HepG2 (cell line): Measurements from ENCODE around the gene EGLN2. TPM values are rescaled to one million over a fixed set of nuclear protein-coding genes. Genes with fewer than 3 reads are reported as not detected.

Experiments
- ASH2L ChIP-seq: fragments of 300-600, 200-600 bp; sonication (generic); IDR thresholded peaks from 2 replicates; pipeline ENCODE4 v1.7.0; 2017; ENCODE audit warnings: low read depth, mild to moderate bottlenecking, moderate library complexity, mixed read lengths, low read length; ENCODE audit not compliant: insufficient read length
- BORCS8-MEF2B ChIP-seq: sonication (generic); formaldehyde crosslinking; IDR thresholded peaks from 2 replicates; pipeline ENCODE4 v1.8.0; 2022; ENCODE audit warnings: mild to moderate bottlenecking, missing genetic modification reagents
- CBFB ChIP-seq: sonication (generic); formaldehyde crosslinking; IDR thresholded peaks from 2 replicates; pipeline ENCODE4 v1.4.0; 2020; ENCODE audit warnings: missing genetic modification reagents
- CHCHD3 ChIP-seq: sonication (generic); formaldehyde crosslinking; IDR thresholded peaks from 2 replicates; pipeline ENCODE4 v1.8.0; 2022; ENCODE audit warnings: mild to moderate bottlenecking, missing genetic modification reagents, moderate library complexity
- CREB1 ChIP-seq, 2 experiments: fragments of 450-650 bp in 1 of 2; IDR thresholded peaks; 2 replicates each; pipeline ENCODE4 v1.6.1; 2016 to 2017; ENCODE audit warnings: control low read depth in 1 of 2, mild to moderate bottlenecking in 1 of 2, missing compliant biosample characterization in 1 of 2, missing genetic modification characterization in 1 of 2
- EEA1 ChIP-seq: sonication (generic); formaldehyde crosslinking; IDR thresholded peaks from 2 replicates; pipeline ENCODE4 v1.5.1; 2020; ENCODE audit warnings: mild to moderate bottlenecking, missing genetic modification reagents, borderline replicate concordance
- ELF1 ChIP-seq: sonication (generic); formaldehyde crosslinking; IDR thresholded peaks from 2 replicates; pipeline ENCODE4 v1.4.0; 2020; ENCODE audit warnings: missing genetic modification reagents
- HNF1B ChIP-seq: sonication (generic); formaldehyde crosslinking; IDR thresholded peaks from 2 replicates; pipeline ENCODE4 v1.5.1; 2020; ENCODE audit warnings: mild to moderate bottlenecking, moderate library complexity, missing genetic modification reagents
- KAT2B ChIP-seq: fragments of 150-350 bp; IDR thresholded peaks from 2 replicates; pipeline ENCODE4 v1.6.1; 2014; ENCODE audit warnings: low read depth, low read length, borderline replicate concordance
- LCORL ChIP-seq, 2 experiments: fragments of 450-650 bp in 1 of 2; sonication (generic) in 1 of 2; formaldehyde crosslinking in 1 of 2; IDR thresholded peaks; 2 replicates each; pipeline versions ENCODE4 v1.5.0 to v1.6.1; 2017 to 2020; ENCODE audit warnings: antibody characterized with exemption in 1 of 2, missing genetic modification reagents in 1 of 2
- RBFOX2 ChIP-seq: fragments of 200-400 bp; formaldehyde crosslinking; IDR thresholded peaks from 2 replicates; pipeline ENCODE4 v1.6.1; 2017; ENCODE audit warnings: low read depth, mild to moderate bottlenecking, low read length
- ZFYVE20 ChIP-seq: sonication (generic); formaldehyde crosslinking; IDR thresholded peaks from 2 replicates; pipeline ENCODE4 v1.8.0; 2023; ENCODE audit warnings: low read depth, mild to moderate bottlenecking, moderate library complexity, missing genetic modification reagents, borderline replicate concordance
- ZHX2 ChIP-seq, 2 experiments: sonication (generic) in 1 of 2; formaldehyde crosslinking in 1 of 2; IDR thresholded peaks; 2 replicates each; pipeline versions ENCODE4 v1.6.1 to v1.9.0; 2014 to 2022; ENCODE audit warnings: antibody characterized with exemption in 1 of 2, borderline replicate concordance in 1 of 2, inconsistent platforms in 1 of 2, low read depth in 1 of 2, missing genetic modification reagents in 1 of 2
- ZNF3 ChIP-seq: IDR thresholded peaks from 2 replicates; pipeline ENCODE4 v1.7.0; 2017; ENCODE audit warnings: inconsistent platforms
- polyA plus RNA-seq, 8 experiments: library from polyadenylated mRNA; depleted of rRNA in 3 of 8; stranded (reverse) in 7 of 8; unstranded in 1 of 8; fragments of >200 nt; fragmentation: Illumina TruSeq in 4 of 8; extraction: Trizol in 4 of 8; gene quantifications; 2 replicates each; pipeline versions ENCODE4 v1.2.1 to v1.2.3, GENCODE V29; 2011 to 2016; ENCODE audit warnings: low read depth in 4 of 8, missing spikeins in 1 of 8, mixed read lengths in 1 of 8; ENCODE audit not compliant: insufficient read depth in 1 of 8
- total RNA-seq, 5 experiments: library from RNA; depleted of rRNA; stranded (reverse); fragments of >200 nt; fragmentation: Illumina TruSeq; extraction: Trizol; gene quantifications; 2 replicates each; pipeline ENCODE4 v1.2.3, GENCODE V29; 2016; ENCODE audit warnings: low read depth in 1 of 5
- TF ChIP-seq, protein P1 (sequence below): sonication (generic); formaldehyde crosslinking; IDR thresholded peaks from 2 replicates; pipeline ENCODE4 v1.5.0; 2020; ENCODE audit warnings: mild to moderate bottlenecking, missing genetic modification reagents
- TF ChIP-seq, protein P2 (sequence below): fragments of 450-650 bp; IDR thresholded peaks from 2 replicates; pipeline ENCODE4 v1.6.1; 2017

The EGLN2 gene
- total and polyA plus RNA-seq, 2 of the 13 experiments (the other 11 are each of a cell fraction or from before 2014, with no cell fraction given), result 16.5 to 40.8 TPM

- TF ChIP-seq LCORL (IDR thresholded peaks at IDR 0.05) (no peak), LCORL (CRISPR knock-in tag; IDR thresholded peaks at IDR 0.05) (peak; percentile 12; the same call in 1 of the 2 replicates), ZNF3 (CRISPR knock-in tag) (no peak), HNF1B (CRISPR knock-in tag) (peak; percentile 48), CHCHD3 (CRISPR knock-in tag) (no peak), BORCS8-MEF2B (CRISPR knock-in tag) (peak; percentile 65; the same call in 1 of the 2 replicates), RBFOX2 (peak; percentile 82), ASH2L (peak; percentile 47), KAT2B (no peak), ZFYVE20 (CRISPR knock-in tag) (0 out of 2 replicates have a peak, but pooled peaks have one; percentile 38), ELF1 (CRISPR knock-in tag) (peak; percentile 96), CREB1 (IDR thresholded peaks at IDR 0.05) (peak; percentile 76), CREB1 (CRISPR knock-in tag; IDR thresholded peaks at IDR 0.05) (no peak), EEA1 (CRISPR knock-in tag) (0 out of 2 replicates have a peak, but pooled peaks have one; percentile 40), CBFB (CRISPR knock-in tag) (no peak), ZHX2 (IDR thresholded peaks at IDR 0.05; ENCODE audit: low read depth) (0 out of 2 replicates have a peak, but pooled peaks have one; percentile 28), ZHX2 (CRISPR knock-in tag; IDR thresholded peaks at IDR 0.05; ENCODE audit: borderline replicate concordance) (no peak)
- TF ChIP-seq, protein P1, sequence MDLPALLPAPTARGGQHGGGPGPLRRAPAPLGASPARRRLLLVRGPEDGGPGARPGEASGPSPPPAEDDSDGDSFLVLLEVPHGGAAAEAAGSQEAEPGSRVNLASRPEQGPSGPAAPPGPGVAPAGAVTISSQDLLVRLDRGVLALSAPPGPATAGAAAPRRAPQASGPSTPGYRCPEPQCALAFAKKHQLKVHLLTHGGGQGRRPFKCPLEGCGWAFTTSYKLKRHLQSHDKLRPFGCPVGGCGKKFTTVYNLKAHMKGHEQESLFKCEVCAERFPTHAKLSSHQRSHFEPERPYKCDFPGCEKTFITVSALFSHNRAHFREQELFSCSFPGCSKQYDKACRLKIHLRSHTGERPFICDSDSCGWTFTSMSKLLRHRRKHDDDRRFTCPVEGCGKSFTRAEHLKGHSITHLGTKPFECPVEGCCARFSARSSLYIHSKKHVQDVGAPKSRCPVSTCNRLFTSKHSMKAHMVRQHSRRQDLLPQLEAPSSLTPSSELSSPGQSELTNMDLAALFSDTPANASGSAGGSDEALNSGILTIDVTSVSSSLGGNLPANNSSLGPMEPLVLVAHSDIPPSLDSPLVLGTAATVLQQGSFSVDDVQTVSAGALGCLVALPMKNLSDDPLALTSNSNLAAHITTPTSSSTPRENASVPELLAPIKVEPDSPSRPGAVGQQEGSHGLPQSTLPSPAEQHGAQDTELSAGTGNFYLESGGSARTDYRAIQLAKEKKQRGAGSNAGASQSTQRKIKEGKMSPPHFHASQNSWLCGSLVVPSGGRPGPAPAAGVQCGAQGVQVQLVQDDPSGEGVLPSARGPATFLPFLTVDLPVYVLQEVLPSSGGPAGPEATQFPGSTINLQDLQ, result no peak
- TF ChIP-seq, protein P2, sequence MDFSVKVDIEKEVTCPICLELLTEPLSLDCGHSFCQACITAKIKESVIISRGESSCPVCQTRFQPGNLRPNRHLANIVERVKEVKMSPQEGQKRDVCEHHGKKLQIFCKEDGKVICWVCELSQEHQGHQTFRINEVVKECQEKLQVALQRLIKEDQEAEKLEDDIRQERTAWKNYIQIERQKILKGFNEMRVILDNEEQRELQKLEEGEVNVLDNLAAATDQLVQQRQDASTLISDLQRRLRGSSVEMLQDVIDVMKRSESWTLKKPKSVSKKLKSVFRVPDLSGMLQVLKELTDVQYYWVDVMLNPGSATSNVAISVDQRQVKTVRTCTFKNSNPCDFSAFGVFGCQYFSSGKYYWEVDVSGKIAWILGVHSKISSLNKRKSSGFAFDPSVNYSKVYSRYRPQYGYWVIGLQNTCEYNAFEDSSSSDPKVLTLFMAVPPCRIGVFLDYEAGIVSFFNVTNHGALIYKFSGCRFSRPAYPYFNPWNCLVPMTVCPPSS, result no peak
Observed at GRCh38 chr19:40777937-40778705, 20.9 kb upstream of the EGLN2 start, which contains the start of gene RAB4B (continued).
